ENCODE measurements around the gene AKNA. TPM values are rescaled to one million over a fixed set of nuclear protein-coding genes. Genes with fewer than 3 reads are reported as not detected.
A peak's percentile ranks its signal among the peaks of the same experiment; 100 is the strongest.

AKNA gene
- polyA plus RNA-seq, 3 donors = 3.3 to 147 (median 7.3) TPM

- peaks cover 4 to 26% of the 10 kb centered on the region in 2 donors for H3K36me3 ChIP-seq (replicated peaks in 1 of 2; ENCODE audit: control insufficient read depth in 1 of 2, insufficient read depth in 2 of 2, low read length in 2 of 2)
- H3K36me3 Mint-ChIP-seq = peaks cover 45 to 68% of the 10 kb centered on the region in 2 donors
- H3K27me3 ChIP-seq (ENCODE audit: control insufficient read depth in 2 of 2, insufficient read depth in 2 of 2, low read length in 2 of 2) = no peaks in the 10 kb centered on the region
- no peak overlapping the region for H2AFZ ChIP-seq (ENCODE audit: insufficient read depth, low read depth, low read length, poor library complexity, severe bottlenecking)
- peaks cover 99% of the 10 kb centered on the region for H3K79me2 ChIP-seq (ENCODE audit: insufficient read depth, low read length)
- peaks cover 56 to 76% of the 10 kb centered on the region in 2 donors for H3K4me1 ChIP-seq (ENCODE audit: control insufficient read depth in 1 of 2, insufficient read depth in 2 of 2, low read length in 2 of 2)
- peak overlapping the region; percentile 4 to 98 for H3K4me3 Mint-ChIP-seq
- peak overlapping the region in 1 of 3 experiments; percentile 89 for H3K4me3 ChIP-seq (replicated peaks in 1 of 3; ENCODE audit: low read depth in 2 of 3, low read length in 3 of 3)
- TF ChIP-seq CTCF (IDR thresholded peaks at IDR 0.05) = no peak
- WGBS (ENCODE audit: insufficient coverage) = 93% methylated on average over 4 of the region's 9 CpGs
- H3K4me2 ChIP-seq (replicated peaks; ENCODE audit: extremely low read depth, low read length, poor library complexity, severe bottlenecking) = peak overlapping the region; percentile 81
- H3K27ac Mint-ChIP-seq = peak overlapping the region; percentile 96 to 100 (median 99)
- peaks cover 45% of the 10 kb centered on the region for H4K20me1 ChIP-seq (ENCODE audit: insufficient read depth, low read length)
- peaks cover 0 to 2% (median 0%) of the 10 kb centered on the region in 3 donors for H3K27me3 Mint-ChIP-seq (ENCODE audit: low read depth in 3 of 3)
- peak overlapping the region; percentile 98 to 100 for H3K27ac ChIP-seq (ENCODE audit: low read depth in 1 of 2, low read length in 2 of 2)
- no peak for DNase-seq
- H3K9me3 Mint-ChIP-seq = peaks cover 0 to 3% (median 0%) of the 10 kb centered on the region in 7 donors
- H3K9ac ChIP-seq (ENCODE audit: insufficient read depth, low read length, poor library complexity, severe bottlenecking) = peak overlapping the region; percentile 87
- peaks cover 69% of the 10 kb centered on the region for H3K4me1 Mint-ChIP-seq
- H3K9me3 ChIP-seq (replicated peaks in 1 of 2; ENCODE audit: control insufficient read depth in 1 of 2, insufficient read depth in 1 of 2, low read length in 2 of 2) = no peaks in the 10 kb centered on the region
- intact Hi-C loops (cut with micrococcal nuclease) = loop anchor here in 1 of 2 donors (5.0 kb wide), 1 partner anchor 42 kb away; no protein-coding TSS in a partner anchor
These were observed 1.1 kb upstream of the AKNA start for GRCh38 chr9:114388764-114389375.

- Histone ChIP-seq H3K4me2 (replicated peaks; ENCODE audit: extremely low read depth, low read length, poor library complexity, severe bottlenecking) (peak overlapping the region; percentile 81), H3K27ac (ENCODE audit: low read depth in 1 of 2, low read length in 2 of 2) (peak overlapping the region; percentile 98 to 100), H3K9me3 (replicated peaks in 1 of 2; ENCODE audit: control insufficient read depth in 1 of 2, insufficient read depth in 1 of 2, low read length in 2 of 2) (no peaks in the 10 kb centered on the region), H3K36me3 (replicated peaks in 1 of 2; ENCODE audit: control insufficient read depth in 1 of 2, insufficient read depth in 2 of 2, low read length in 2 of 2) (peaks cover 4 to 22% of the 10 kb centered on the region in 2 donors), H2AFZ (ENCODE audit: insufficient read depth, low read depth, low read length, poor library complexity, severe bottlenecking) (no peak overlapping the region), H3K4me1 (ENCODE audit: control insufficient read depth in 1 of 2, insufficient read depth in 2 of 2, low read length in 2 of 2) (peaks cover 62 to 79% of the 10 kb centered on the region in 2 donors), H3K9ac (ENCODE audit: insufficient read depth, low read length, poor library complexity, severe bottlenecking) (peak overlapping the region; percentile 87), H3K27me3 (ENCODE audit: control insufficient read depth in 2 of 2, insufficient read depth in 2 of 2, low read length in 2 of 2) (no peaks in the 10 kb centered on the region), H4K20me1 (ENCODE audit: insufficient read depth, low read length) (peaks cover 49% of the 10 kb centered on the region), H3K79me2 (ENCODE audit: insufficient read depth, low read length) (peaks cover 99% of the 10 kb centered on the region), H3K4me3 (replicated peaks in 1 of 3; ENCODE audit: low read depth in 2 of 3, low read length in 3 of 3) (peak overlapping the region; percentile 68 to 89 (median 88))
- peak overlapping the region; percentile 96 to 100 (median 99) for H3K27ac Mint-ChIP-seq
- intact Hi-C loops (cut with micrococcal nuclease) = loop anchor here in 1 of 2 donors (5.0 kb wide), 1 partner anchor 41 kb away; no protein-coding TSS in a partner anchor
- peaks cover 72% of the 10 kb centered on the region for H3K4me1 Mint-ChIP-seq
- peak overlapping the region; percentile 97 to 98 for H3K4me3 Mint-ChIP-seq
- H3K27me3 Mint-ChIP-seq (ENCODE audit: low read depth in 3 of 3) = peaks cover 0 to 2% (median 0%) of the 10 kb centered on the region in 3 donors
- WGBS (ENCODE audit: insufficient coverage) = 77% methylated on average over 8 of the region's 9 CpGs
- no peak for TF ChIP-seq CTCF (IDR thresholded peaks at IDR 0.05)
- no peak for DNase-seq
- peaks cover 0 to 3% (median 0%) of the 10 kb centered on the region in 7 donors for H3K9me3 Mint-ChIP-seq
- peaks cover 46 to 68% of the 10 kb centered on the region in 2 donors for H3K36me3 Mint-ChIP-seq
These were observed 538 bp upstream of the AKNA start for GRCh38 chr9:114388357-114388682.
